ENCODE data around the gene AVPR2. TPM values are rescaled to one million over a fixed set of nuclear protein-coding genes. Genes with fewer than 3 reads are reported as not detected.

Gene AVPR2
- total and polyA plus RNA-seq, 2 donors (not counting 1 experiment from before 2014, with no cell fraction given) = not detected

DNA sequence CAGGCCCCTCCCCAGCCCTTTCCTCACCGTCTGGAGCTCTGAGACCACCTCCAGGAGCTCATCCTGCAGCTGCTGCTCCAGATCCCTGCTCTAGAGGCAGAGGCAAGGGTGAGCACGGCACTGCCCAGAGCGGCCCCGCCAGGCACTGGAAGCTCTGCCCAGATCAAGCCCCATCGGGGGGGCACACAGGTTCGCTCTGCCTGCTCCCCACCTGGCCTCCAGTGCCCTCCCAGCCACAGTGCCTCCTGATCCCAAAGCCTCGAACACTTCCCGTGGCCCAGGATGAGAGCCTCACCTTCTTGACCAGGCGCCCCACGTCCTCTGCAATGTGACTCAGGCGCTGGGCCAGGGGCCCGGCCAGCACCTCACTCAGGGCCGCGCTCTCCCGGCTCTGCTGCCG lies 16.6 kb downstream of the AVPR2 start:
- Histone ChIP-seq H2AFZ (ENCODE audit: low read length) (no peak overlapping the region), H3K79me2 (ENCODE audit: control insufficient read depth, insufficient read depth, low read length) (no peaks in the 10 kb centered on the region), H3K9me3 (ENCODE audit: control insufficient read depth, insufficient read depth, low read depth, low read length) (no peaks in the 10 kb centered on the region), H3K27ac (ENCODE audit: insufficient read depth, low read length) (no peak overlapping the region), H3K36me3 (ENCODE audit: control insufficient read depth, insufficient read depth, low read length) (no peaks in the 10 kb centered on the region), H3K4me1 (ENCODE audit: control insufficient read depth, extremely low read depth, insufficient read depth, low read length) (peaks cover 2% of the 10 kb centered on the region), H3K4me2 (ENCODE audit: extremely low read depth, insufficient read depth, low read length) (no peak overlapping the region), H3K27me3 (ENCODE audit: control insufficient read depth, insufficient read depth, low read length) (no peaks in the 10 kb centered on the region), H4K20me1 (ENCODE audit: control insufficient read depth, extremely low read depth, insufficient read depth, low read length) (no peaks in the 10 kb centered on the region), H3K4me3 (replicated peaks in 1 of 4; ENCODE audit: control extremely low read depth in 1 of 4, insufficient read depth in 1 of 4, low read depth in 3 of 4, low read length in 4 of 4) (no peak overlapping the region), H3K9ac (ENCODE audit: insufficient read depth, low read length) (peak overlapping the region; percentile 7)
- no peak for TF ChIP-seq EZH2 (IDR thresholded peaks at IDR 0.05; ENCODE audit: low read length, missing control alignments)
- TF ChIP-seq, protein P1, sequence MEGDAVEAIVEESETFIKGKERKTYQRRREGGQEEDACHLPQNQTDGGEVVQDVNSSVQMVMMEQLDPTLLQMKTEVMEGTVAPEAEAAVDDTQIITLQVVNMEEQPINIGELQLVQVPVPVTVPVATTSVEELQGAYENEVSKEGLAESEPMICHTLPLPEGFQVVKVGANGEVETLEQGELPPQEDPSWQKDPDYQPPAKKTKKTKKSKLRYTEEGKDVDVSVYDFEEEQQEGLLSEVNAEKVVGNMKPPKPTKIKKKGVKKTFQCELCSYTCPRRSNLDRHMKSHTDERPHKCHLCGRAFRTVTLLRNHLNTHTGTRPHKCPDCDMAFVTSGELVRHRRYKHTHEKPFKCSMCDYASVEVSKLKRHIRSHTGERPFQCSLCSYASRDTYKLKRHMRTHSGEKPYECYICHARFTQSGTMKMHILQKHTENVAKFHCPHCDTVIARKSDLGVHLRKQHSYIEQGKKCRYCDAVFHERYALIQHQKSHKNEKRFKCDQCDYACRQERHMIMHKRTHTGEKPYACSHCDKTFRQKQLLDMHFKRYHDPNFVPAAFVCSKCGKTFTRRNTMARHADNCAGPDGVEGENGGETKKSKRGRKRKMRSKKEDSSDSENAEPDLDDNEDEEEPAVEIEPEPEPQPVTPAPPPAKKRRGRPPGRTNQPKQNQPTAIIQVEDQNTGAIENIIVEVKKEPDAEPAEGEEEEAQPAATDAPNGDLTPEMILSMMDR (conservative IDR thresholded peaks at IDR 0.05 in 1 of 2, IDR thresholded peaks at IDR 0.05 in 1 of 2; ENCODE audit: low read depth in 1 of 2, low read length in 2 of 2) = no peak
- DNase-seq (ENCODE audit: low read depth in 2 of 2) = no peak

DNA sequence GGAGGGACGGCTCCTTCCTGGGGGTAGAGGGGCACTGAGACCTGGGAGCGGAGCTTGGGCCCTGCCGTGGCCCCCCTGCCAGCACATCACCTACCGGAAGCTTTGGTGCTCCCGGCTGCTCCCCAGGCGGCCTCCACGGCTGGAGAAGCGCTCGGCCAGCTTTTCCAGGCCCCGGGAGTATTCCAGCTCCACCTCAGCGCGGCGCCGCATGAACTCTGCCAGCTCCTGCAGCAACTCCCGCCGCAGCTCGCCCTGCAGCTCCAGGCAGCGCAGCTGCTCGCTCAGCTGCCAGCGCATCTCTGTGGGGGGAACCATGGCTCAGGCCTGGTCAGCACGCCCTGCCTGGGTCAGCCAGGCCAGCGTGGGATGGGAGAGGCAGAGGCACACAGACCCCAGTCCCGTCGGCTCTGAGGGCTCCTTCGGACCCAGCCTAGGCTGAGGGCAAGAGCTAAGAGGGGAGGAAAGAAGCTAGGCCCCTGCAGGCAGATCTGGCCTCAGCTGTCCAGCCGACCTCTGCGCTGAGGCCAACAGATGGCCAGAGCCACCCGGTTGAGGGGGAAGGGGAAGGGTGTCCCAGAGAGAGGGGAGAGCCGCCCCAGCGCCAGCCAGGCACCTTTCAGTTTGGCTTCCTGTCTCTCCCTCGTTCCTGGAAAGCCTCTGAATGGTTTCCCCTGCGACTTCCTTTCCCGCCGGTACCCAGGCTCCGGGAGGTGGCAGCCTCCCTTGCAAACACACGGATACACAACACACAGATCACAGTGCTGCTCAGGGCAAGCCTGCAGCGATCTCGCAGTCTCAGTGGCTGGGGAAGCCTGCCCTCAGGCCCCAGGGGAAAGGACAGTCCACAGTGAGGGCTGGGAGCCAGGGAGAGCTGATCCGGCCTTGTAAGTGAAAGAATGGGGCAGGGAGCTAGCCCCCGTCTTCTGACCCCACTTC lies 17.3 kb downstream of the AVPR2 start:
- Histone ChIP-seq H3K36me3 (ENCODE audit: control insufficient read depth, insufficient read depth, low read length) (no peaks in the 10 kb centered on the region), H4K20me1 (ENCODE audit: control insufficient read depth, extremely low read depth, insufficient read depth, low read length) (no peaks in the 10 kb centered on the region), H3K9ac (ENCODE audit: insufficient read depth, low read length) (no peak overlapping the region), H3K4me1 (ENCODE audit: control insufficient read depth, extremely low read depth, insufficient read depth, low read length) (peaks cover 3% of the 10 kb centered on the region), H3K79me2 (ENCODE audit: control insufficient read depth, insufficient read depth, low read length) (no peaks in the 10 kb centered on the region), H3K27ac (ENCODE audit: insufficient read depth, low read length) (no peak overlapping the region), H3K4me3 (replicated peaks in 1 of 4; ENCODE audit: control extremely low read depth in 1 of 4, insufficient read depth in 1 of 4, low read depth in 3 of 4, low read length in 4 of 4) (no peak overlapping the region), H3K4me2 (ENCODE audit: extremely low read depth, insufficient read depth, low read length) (no peak overlapping the region), H2AFZ (ENCODE audit: low read length) (no peak overlapping the region), H3K9me3 (ENCODE audit: control insufficient read depth, insufficient read depth, low read depth, low read length) (no peaks in the 10 kb centered on the region), H3K27me3 (ENCODE audit: control insufficient read depth, insufficient read depth, low read length) (no peaks in the 10 kb centered on the region)
- TF ChIP-seq, protein P1 (conservative IDR thresholded peaks at IDR 0.05 in 1 of 2, IDR thresholded peaks at IDR 0.05 in 1 of 2; ENCODE audit: low read depth in 1 of 2, low read length in 2 of 2) = no peak
- no peak for TF ChIP-seq EZH2 (IDR thresholded peaks at IDR 0.05; ENCODE audit: low read length, missing control alignments)
- DNase-seq (ENCODE audit: low read depth in 2 of 2) = no peak

DNA sequence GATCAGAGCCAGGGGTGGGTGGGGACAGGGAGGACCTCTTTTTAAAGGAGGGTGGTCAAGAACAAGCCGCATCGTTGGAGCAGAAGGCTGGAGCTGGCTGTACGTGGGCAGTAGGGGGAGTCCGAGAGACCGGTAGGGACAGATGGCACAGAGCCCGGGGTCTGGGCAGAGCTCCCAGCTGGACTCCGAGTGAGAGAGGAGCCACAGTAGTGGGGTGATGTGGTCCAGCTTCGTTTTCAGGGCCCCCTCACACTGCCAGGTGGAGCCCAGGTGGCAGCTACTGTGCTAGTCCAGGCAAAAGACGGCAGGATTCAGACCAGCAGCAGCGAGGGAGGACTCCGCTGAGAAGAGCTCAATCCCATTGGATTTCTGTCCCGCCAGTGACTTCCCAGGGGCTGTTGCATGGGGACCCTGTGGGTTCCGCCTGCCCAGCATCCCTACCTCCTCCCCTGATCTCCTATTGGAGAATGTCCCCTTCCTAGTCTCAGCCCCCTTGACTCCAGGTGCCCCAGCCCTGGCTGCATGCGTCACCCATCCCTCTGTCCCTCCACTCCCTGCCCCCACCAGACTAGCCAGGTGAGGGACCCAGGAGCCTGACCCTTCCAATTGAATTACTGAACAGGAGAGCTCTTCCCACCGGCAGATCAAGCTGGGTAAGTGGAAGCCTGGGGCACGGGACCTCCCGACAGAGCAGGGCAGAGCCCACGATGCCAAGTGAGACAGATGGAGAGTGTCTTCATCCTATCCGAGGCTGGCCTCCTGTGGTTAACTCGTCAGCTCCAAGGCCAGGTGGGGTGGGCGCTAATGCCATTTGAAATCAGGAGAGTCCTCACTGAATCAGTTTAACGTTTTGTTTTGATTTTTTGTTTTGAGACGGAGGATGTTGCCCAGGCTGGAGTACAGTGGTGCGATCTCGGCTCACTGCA lies 18.7 kb downstream of the AVPR2 start:
- TF ChIP-seq, protein P1 (conservative IDR thresholded peaks at IDR 0.05 in 1 of 2, IDR thresholded peaks at IDR 0.05 in 1 of 2; ENCODE audit: low read depth in 1 of 2, low read length in 2 of 2) = peak; percentile 38 to 62
- TF ChIP-seq EZH2 (IDR thresholded peaks at IDR 0.05; ENCODE audit: low read length, missing control alignments) = no peak
- Histone ChIP-seq H3K27ac (ENCODE audit: insufficient read depth, low read length) (no peak overlapping the region), H3K4me3 (replicated peaks in 1 of 4; ENCODE audit: control extremely low read depth in 1 of 4, insufficient read depth in 1 of 4, low read depth in 3 of 4, low read length in 4 of 4) (no peak overlapping the region), H3K9me3 (ENCODE audit: control insufficient read depth, insufficient read depth, low read depth, low read length) (no peaks in the 10 kb centered on the region), H3K79me2 (ENCODE audit: control insufficient read depth, insufficient read depth, low read length) (no peaks in the 10 kb centered on the region), H3K27me3 (ENCODE audit: control insufficient read depth, insufficient read depth, low read length) (no peaks in the 10 kb centered on the region), H3K9ac (ENCODE audit: insufficient read depth, low read length) (no peak overlapping the region), H2AFZ (ENCODE audit: low read length) (no peak overlapping the region), H3K4me2 (ENCODE audit: extremely low read depth, insufficient read depth, low read length) (no peak overlapping the region), H4K20me1 (ENCODE audit: control insufficient read depth, extremely low read depth, insufficient read depth, low read length) (no peaks in the 10 kb centered on the region), H3K36me3 (ENCODE audit: control insufficient read depth, insufficient read depth, low read length) (no peaks in the 10 kb centered on the region), H3K4me1 (ENCODE audit: control insufficient read depth, extremely low read depth, insufficient read depth, low read length) (peaks cover 7% of the 10 kb centered on the region)
- peak; percentile 57 to 63 for DNase-seq (ENCODE audit: low read depth in 2 of 2)

Data from fibroblast of lung (primary cell).